ENCODE results near the gene CT47A1.
"Not testable (repeated sequence)": the region's sequence is repeated elsewhere in the genome, so short reads cannot be mapped to it uniquely, and the experiment has no call there.

Gene CT47A1

DNA sequence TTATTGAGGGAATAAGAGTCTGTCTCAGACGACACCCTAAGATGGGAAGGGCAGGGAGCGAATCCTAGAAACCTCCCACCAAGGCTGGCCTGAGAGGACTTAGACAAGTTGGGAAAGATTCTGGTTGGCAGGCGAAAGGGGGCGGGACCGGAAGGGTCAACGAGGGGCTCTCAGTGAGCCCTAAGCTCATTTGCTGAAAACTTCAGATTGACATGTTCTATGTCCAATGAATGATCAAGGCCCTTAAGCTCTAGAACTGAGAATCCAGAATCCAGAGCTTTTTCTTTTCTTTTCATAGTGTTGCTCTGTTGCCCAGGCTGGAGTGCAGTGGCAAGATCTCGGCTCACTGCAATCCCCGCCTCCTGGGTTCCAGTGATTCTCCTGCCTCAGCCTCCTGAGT lies at the start of gene CT47A1:
TSS of gene CT47A1 (minus strand) at position 101 of the 400 bp plus-strand sequence. CDS start 231 bp downstream, outside the sequence.
- DNase-seq (ENCODE audit: low spot score) = not testable (repeated sequence)

GRCh38 chrX:121032531-121032930 lies 47.0 kb upstream of the CT47A1 start:
- DNase-seq (ENCODE audit: low spot score) = no peak

DNA sequence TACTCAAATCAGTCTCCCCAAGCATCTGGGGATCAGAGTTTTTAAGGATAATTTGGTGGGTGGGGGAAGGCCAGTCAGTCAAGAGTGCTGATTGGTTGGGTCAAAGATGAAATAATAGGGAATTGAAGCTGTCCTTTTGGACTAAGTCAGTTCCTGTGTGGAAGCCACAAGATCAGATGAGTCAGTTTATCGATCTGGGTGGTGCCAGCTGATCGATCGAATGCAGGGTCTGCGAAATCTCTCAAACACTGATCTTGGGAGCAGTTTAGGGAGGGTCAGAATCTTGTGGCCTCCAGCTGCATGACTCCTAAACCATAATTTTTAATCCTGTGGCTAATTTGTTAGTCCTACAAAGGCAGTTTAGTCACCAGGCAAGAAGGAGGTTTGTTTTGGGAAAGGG lies 44.5 kb upstream of the CT47A1 start:
- no peak for DNase-seq (ENCODE audit: low spot score)

- no peak for DNase-seq (ENCODE audit: low spot score)
These were observed 42.9 kb upstream of the CT47A1 start for GRCh38 chrX:121028419-121028818.

- no peak for DNase-seq (ENCODE audit: low spot score)
These were observed 29.3 kb upstream of the CT47A1 start for GRCh38 chrX:121014826-121015225.

- DNase-seq (ENCODE audit: low spot score) = no peak
These were observed 28.4 kb upstream of the CT47A1 start for GRCh38 chrX:121013897-121014455.

GRCh38 chrX:121011254-121011653 lies 25.7 kb upstream of the CT47A1 start:
- no peak for DNase-seq (ENCODE audit: low spot score)

GRCh38 chrX:121010218-121010617 lies 24.7 kb upstream of the CT47A1 start:
- no peak for DNase-seq (ENCODE audit: low spot score)

DNA sequence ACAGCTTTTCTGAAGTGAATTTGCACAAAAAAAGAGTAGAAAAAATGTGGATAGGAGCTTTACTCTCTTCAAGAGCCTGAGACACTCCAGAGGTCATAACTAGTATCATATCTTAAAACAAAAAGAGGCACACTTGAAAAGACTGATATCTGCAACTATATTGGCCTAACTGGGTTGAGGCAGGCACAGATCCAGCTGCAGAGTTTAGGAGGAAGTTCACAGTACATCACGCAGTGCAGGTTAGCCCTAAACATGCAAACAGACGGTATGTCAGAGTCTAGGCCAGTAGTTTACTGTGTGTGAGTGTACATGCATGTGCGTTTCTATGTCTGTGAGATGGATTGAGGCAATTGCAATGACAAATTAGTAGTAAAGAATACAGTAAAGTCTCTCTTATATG lies 24.2 kb upstream of the CT47A1 start:
- no peak for DNase-seq (ENCODE audit: low spot score)

- DNase-seq (ENCODE audit: low spot score) = no peak
These were observed 23.4 kb upstream of the CT47A1 start for GRCh38 chrX:121008920-121009319.

DNA sequence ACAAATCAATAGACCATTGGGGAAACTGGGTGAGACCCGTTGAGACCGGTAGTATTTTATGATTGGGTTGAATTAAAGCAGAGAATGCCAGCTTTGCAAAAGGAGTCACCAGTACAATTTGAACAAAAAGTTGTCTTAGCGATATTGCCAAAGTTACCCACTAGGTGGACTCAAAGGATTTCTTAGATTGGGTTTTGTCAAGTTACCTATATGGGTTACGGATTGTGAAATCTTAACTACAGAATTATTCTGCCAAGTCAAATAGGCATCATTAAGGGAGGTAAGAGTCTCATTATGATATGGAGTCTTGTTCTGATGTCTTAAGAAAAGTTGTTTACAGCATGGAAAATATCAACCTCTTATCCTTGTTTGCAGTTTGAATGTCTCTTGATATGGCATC lies 15.0 kb upstream of the CT47A1 start:
- DNase-seq (ENCODE audit: low spot score) = no peak

DNA sequence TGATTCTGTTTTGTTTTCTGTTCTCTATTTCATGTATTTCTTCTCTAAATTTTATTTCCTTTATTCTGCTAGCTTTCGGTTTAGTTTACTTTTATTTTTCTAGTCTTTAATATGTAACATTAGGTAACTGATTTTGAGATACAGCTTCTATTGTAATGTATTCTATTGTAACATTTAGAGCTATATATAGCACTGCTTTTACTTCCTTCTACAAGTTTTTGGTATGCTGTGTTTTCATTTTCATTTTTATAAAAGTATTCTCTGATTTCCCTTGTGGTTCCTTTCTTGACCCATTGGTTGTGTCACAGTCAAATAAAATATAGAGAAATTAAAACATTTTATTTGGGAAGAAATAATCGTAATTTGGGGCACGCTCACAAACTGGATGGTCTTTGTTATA lies 13.9 kb upstream of the CT47A1 start:
- DNase-seq (ENCODE audit: low spot score) = no peak

- DNase-seq (ENCODE audit: low spot score) = not testable (repeated sequence)
These were observed 29.1 kb downstream of the CT47A1 start, which contains the start of gene CT47A7 for GRCh38 chrX:120956500-120956899. CT47A7 (minus strand) TSS chrX:120956600; CDS start chrX:120956345, 255 bp downstream.

Data from CD4-positive, alpha-beta T cell treated with Interleukin-15 for 4 hours (primary cell).